HepG2 (cell line): ENCODE data around the gene FXR2. TPM values are rescaled to one million over a fixed set of nuclear protein-coding genes. Genes with fewer than 3 reads are reported as not detected.

Experiments
- BCL3 ChIP-seq: sonication (generic); formaldehyde crosslinking; IDR thresholded peaks from 2 replicates; pipeline ENCODE4 v1.5.1; 2020; ENCODE audit warnings: mild to moderate bottlenecking, missing genetic modification reagents, moderate library complexity
- CAMTA2 ChIP-seq: sonication (generic); formaldehyde crosslinking; IDR thresholded peaks from 2 replicates; pipeline ENCODE4 v1.4.0; 2020; ENCODE audit warnings: mild to moderate bottlenecking, missing genetic modification reagents, borderline replicate concordance
- EED ChIP-seq: sonication (generic); formaldehyde crosslinking; IDR thresholded peaks from 2 replicates; pipeline ENCODE4 v1.5.0; 2020; ENCODE audit warnings: mild to moderate bottlenecking, missing genetic modification reagents
- EHMT2 ChIP-seq: fragments of 200-600 bp; sonication (generic); IDR thresholded peaks from 2 replicates; pipeline ENCODE4 v1.7.0; 2017; ENCODE audit warnings: antibody characterized with exemption, low read depth, low read length, borderline replicate concordance
- FOXM1 ChIP-seq: sonication (generic); formaldehyde crosslinking; IDR thresholded peaks from 2 replicates; pipeline ENCODE4 v1.5.0; 2020; ENCODE audit warnings: missing genetic modification reagents
- FUBP1 ChIP-seq: sonication (generic); formaldehyde crosslinking; IDR thresholded peaks from 2 replicates; pipeline ENCODE4 v1.5.1; 2020; ENCODE audit warnings: missing genetic modification reagents, mild to moderate bottlenecking, borderline replicate concordance
- KAT8 ChIP-seq: IDR thresholded peaks from 2 replicates; pipeline ENCODE4 v1.6.1; 2016; ENCODE audit warnings: missing genetic modification reagents, missing compliant biosample characterization
- KLF15 ChIP-seq: sonication (generic); formaldehyde crosslinking; IDR thresholded peaks from 2 replicates; pipeline ENCODE4 v1.8.1; 2023; ENCODE audit warnings: borderline replicate concordance, mild to moderate bottlenecking, inconsistent platforms, missing genetic modification reagents, mixed read lengths
- NFE2L2 ChIP-seq: fragments of 150-350 bp; IDR thresholded peaks from 2 replicates; pipeline ENCODE4 v1.6.1; 2014; ENCODE audit warnings: low read length
- NFIC ChIP-seq: IDR thresholded peaks from 2 replicates; pipeline ENCODE4 v1.6.1; 2012; ENCODE audit warnings: mild to moderate bottlenecking, low read length, inconsistent platforms
- NKX3-1 ChIP-seq: sonication (generic); formaldehyde crosslinking; IDR thresholded peaks from 2 replicates; pipeline ENCODE4 v1.5.0; 2020; ENCODE audit warnings: missing genetic modification reagents
- NR2F2 ChIP-seq: IDR thresholded peaks from 2 replicates; pipeline ENCODE4 v1.6.1; 2012; ENCODE audit warnings: low read depth, inconsistent platforms, borderline replicate concordance
- PLSCR1 ChIP-seq: sonication (generic); formaldehyde crosslinking; IDR thresholded peaks from 2 replicates; pipeline ENCODE4 v1.5.0; 2020; ENCODE audit warnings: missing genetic modification reagents, mild to moderate bottlenecking, borderline replicate concordance
- ZNF335 ChIP-seq: sonication (generic); formaldehyde crosslinking; IDR thresholded peaks from 2 replicates; pipeline ENCODE4 v1.4.0; 2020; ENCODE audit warnings: missing genetic modification reagents
- ZNF558 ChIP-seq: sonication (generic); formaldehyde crosslinking; IDR thresholded peaks from 2 replicates; pipeline ENCODE4 v1.9.0; 2022; ENCODE audit warnings: mild to moderate bottlenecking, missing genetic modification reagents, borderline replicate concordance
- ZNF609 ChIP-seq: sonication (generic); formaldehyde crosslinking; IDR thresholded peaks from 2 replicates; pipeline ENCODE4 v1.4.0; 2020; ENCODE audit warnings: mild to moderate bottlenecking, missing genetic modification reagents, borderline replicate concordance
- ZNF770 ChIP-seq: sonication (generic); formaldehyde crosslinking; IDR thresholded peaks from 2 replicates; pipeline ENCODE4 v1.5.0; 2020; ENCODE audit warnings: mild to moderate bottlenecking, missing genetic modification reagents
- polyA plus RNA-seq, 8 experiments: library from polyadenylated mRNA; depleted of rRNA in 3 of 8; stranded (reverse) in 7 of 8; unstranded in 1 of 8; fragments of >200 nt; fragmentation: Illumina TruSeq in 4 of 8; extraction: Trizol in 4 of 8; gene quantifications; 2 replicates each; pipeline versions ENCODE4 v1.2.1 to v1.2.3, GENCODE V29; 2011 to 2016; ENCODE audit warnings: low read depth in 4 of 8, missing spikeins in 1 of 8, mixed read lengths in 1 of 8; ENCODE audit not compliant: insufficient read depth in 1 of 8
- total RNA-seq, 5 experiments: library from RNA; depleted of rRNA; stranded (reverse); fragments of >200 nt; fragmentation: Illumina TruSeq; extraction: Trizol; gene quantifications; 2 replicates each; pipeline ENCODE4 v1.2.3, GENCODE V29; 2016; ENCODE audit warnings: low read depth in 1 of 5

Gene FXR2
- total and polyA plus RNA-seq, 2 of the 13 experiments (the other 11 are each of a cell fraction or from before 2014, with no cell fraction given) = 20.9 to 24.4 TPM

GRCh38 chr17:7572588-7573323 is 41.9 kb downstream of the FXR2 start (continued):
- TF ChIP-seq NFE2L2 (no peak), ZNF609 (CRISPR knock-in tag) (0 out of 2 replicates have a peak, but pooled peaks have one; percentile 31), KAT8 (CRISPR knock-in tag) (peak; percentile 63), PLSCR1 (CRISPR knock-in tag) (no peak), NKX3-1 (no peak; the same call in 1 of the 2 replicates), FOXM1 (CRISPR knock-in tag) (0 out of 2 replicates have a peak, but pooled peaks have one; percentile 32), FUBP1 (no peak), NR2F2 (no peak), ZNF770 (no peak; the same call in none of the 2 replicates), CAMTA2 (CRISPR knock-in tag) (peak; percentile 75; the same call in 1 of the 2 replicates), ZNF335 (CRISPR knock-in tag) (0 out of 2 replicates have a peak, but pooled peaks have one; percentile 40), KLF15 (0 out of 2 replicates have a peak, but pooled peaks have one; percentile 74), NFIC (0 out of 2 replicates have a peak, but pooled peaks have one; percentile 24), EED (0 out of 2 replicates have a peak, but pooled peaks have one; percentile 77), EHMT2 (no peak), BCL3 (CRISPR knock-in tag) (0 out of 2 replicates have a peak, but pooled peaks have one; percentile 7), ZNF558 (CRISPR knock-in tag) (peak; percentile 43; the same call in 1 of the 2 replicates)
